ENCODE results near the gene DDX19B.
A peak's percentile ranks its signal among the peaks of the same experiment; 100 is the strongest.
"Not testable (repeated sequence)": the region's sequence is repeated elsewhere in the genome, so short reads cannot be mapped to it uniquely, and the experiment has no call there.

DDX19B gene

DNA sequence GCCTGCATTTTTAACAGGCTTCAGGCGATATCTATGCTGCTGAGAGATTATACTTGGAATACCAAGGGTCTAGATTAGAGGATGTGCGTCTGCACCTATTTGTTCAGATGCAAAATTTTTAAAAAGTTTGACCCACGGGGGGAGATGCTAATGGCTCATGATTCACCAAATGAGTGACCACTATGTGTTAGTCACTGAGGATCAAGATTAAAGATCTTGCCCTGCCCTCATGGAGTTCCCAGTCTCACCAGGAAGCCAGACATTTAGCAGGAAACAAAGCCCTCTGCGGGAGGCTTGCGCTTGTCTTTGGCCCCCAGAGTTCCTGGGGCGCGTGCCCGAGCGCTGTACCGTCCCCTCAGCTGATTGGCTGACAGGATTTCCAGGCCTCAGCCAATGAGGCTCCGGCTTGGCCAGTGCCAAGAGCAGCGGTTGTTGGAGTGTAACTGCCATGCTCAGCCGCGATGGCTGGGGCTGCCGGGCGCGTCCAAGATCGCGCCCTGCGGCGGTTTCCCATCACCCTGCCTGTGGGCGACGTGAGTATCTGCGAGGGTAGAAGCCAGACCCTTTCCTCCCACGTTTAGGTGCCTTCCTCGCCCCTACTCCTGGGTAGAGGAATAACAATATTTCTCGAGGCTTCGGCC, 4.5 kb upstream of the DDX19B start:
- TF ChIP-seq POLR2AphosphoS5 (IDR thresholded peaks at IDR 0.05; ENCODE audit: low read depth, low read length), result no peak
- TF ChIP-seq POLR2A (IDR thresholded peaks at IDR 0.05; ENCODE audit: low read depth, low read length), result no peak
- no peak for TF ChIP-seq TAF1 (IDR thresholded peaks at IDR 0.05; ENCODE audit: borderline replicate concordance, low read depth, low read length)
- FAIRE-seq, result no peak
- DNase-seq (ENCODE audit: insufficient read length), result no peak

- TF ChIP-seq TAF1 (IDR thresholded peaks at IDR 0.05; ENCODE audit: borderline replicate concordance, low read depth, low read length), result no peak
- DNase-seq (ENCODE audit: insufficient read length) (no peak), FAIRE-seq (no peak)
These were observed 3.4 kb upstream of the DDX19B start for GRCh38 chr16:70295634-70296033.

DNA sequence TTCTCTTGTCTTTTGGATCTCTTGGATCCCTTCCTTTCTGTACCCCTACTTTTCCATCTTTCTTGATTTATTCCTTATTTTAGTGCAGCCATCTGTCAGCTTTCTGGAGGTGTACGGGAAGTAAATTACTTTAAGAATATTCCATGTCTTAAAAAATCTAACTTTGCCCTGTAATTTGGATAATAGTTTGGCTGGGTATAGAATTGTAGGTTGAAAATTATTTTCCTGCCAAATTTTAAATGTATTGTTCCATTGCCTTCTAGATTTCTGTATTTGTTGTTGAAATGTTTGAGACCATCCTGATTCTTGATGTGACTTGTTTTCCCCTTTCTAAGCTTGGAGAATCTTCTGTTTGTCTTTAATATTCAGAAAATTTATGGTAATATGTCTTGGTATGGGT, 2.1 kb downstream of the DDX19B start:
- no peak for FAIRE-seq
- TF ChIP-seq POLR2AphosphoS5 (IDR thresholded peaks at IDR 0.05; ENCODE audit: low read depth, low read length), result no peak
- no peak for TF ChIP-seq POLR2A (IDR thresholded peaks at IDR 0.05; ENCODE audit: low read depth, low read length)
- no peak for TF ChIP-seq TAF1 (IDR thresholded peaks at IDR 0.05; ENCODE audit: borderline replicate concordance, low read depth, low read length)
- no peak for DNase-seq (ENCODE audit: insufficient read length)

DNA sequence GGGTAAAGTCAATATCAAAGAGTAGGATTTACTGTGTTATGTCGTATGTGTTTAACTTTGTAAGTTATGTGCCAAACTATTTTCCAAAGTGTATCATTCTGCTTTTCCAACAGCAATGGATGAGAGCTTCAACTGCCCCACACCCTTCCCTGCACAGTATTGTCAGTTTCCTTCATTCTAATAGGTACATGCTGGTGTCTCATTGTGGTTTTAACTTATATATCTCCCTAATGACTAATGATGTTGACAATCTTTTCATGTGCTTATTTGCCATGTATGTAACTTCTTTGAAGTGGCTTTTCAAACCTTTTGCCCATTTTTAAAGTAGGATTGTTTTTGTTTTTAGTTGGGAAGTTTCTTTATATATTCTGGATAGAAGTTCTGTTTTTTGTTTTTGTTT, 3.8 kb downstream of the DDX19B start:
- FAIRE-seq (no peak), DNase-seq (ENCODE audit: insufficient read length) (no peak)
- TF ChIP-seq TAF1 (IDR thresholded peaks at IDR 0.05; ENCODE audit: borderline replicate concordance, low read depth, low read length), result no peak
- no peak for TF ChIP-seq POLR2A (IDR thresholded peaks at IDR 0.05; ENCODE audit: low read depth, low read length)
- TF ChIP-seq POLR2AphosphoS5 (IDR thresholded peaks at IDR 0.05; ENCODE audit: low read depth, low read length), result no peak

GRCh38 chr16:70304892-70305448, 6.0 kb downstream of the DDX19B start:
- DNase-seq (ENCODE audit: insufficient read length), result no peak
- FAIRE-seq, result no peak
- TF ChIP-seq TAF1 (IDR thresholded peaks at IDR 0.05; ENCODE audit: borderline replicate concordance, low read depth, low read length), result no peak
- TF ChIP-seq POLR2AphosphoS5 (IDR thresholded peaks at IDR 0.05; ENCODE audit: low read depth, low read length), result no peak
- no peak for TF ChIP-seq POLR2A (IDR thresholded peaks at IDR 0.05; ENCODE audit: low read depth, low read length)

- DNase-seq (ENCODE audit: insufficient read length) (no peak), FAIRE-seq (no peak)
- no peak for TF ChIP-seq TAF1 (IDR thresholded peaks at IDR 0.05; ENCODE audit: borderline replicate concordance, low read depth, low read length)
- TF ChIP-seq POLR2AphosphoS5 (IDR thresholded peaks at IDR 0.05; ENCODE audit: low read depth, low read length), result no peak
- no peak for TF ChIP-seq POLR2A (IDR thresholded peaks at IDR 0.05; ENCODE audit: low read depth, low read length)
These were observed 7.9 kb downstream of the DDX19B start for GRCh38 chr16:70306880-70307279.

DNA sequence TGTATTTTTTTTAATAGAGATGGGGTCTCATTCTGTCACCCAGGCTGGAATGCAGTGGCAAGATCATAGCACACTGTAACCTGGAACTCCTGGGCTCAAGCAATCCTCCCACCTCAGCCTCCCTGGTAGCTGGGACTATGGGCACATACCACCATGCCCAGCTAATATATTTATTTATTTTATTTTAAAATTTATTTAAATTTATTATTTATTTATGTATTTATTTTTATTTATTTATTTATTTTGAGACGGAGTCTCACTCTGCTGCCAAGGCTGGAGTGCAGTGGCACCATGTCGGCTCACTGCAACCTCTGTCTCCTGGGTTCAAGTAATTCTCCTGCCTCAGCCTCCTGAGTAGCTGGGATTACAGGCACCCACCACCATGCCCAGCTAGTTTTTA, 8.7 kb downstream of the DDX19B start:
- FAIRE-seq; DNase-seq (ENCODE audit: insufficient read length): not testable (repeated sequence)

GRCh38 chr16:70320121-70320520, 21.1 kb downstream of the DDX19B start:
- TF ChIP-seq POLR2A (IDR thresholded peaks at IDR 0.05; ENCODE audit: low read depth, low read length) (no peak), TAF1 (IDR thresholded peaks at IDR 0.05; ENCODE audit: borderline replicate concordance, low read depth, low read length) (no peak), POLR2AphosphoS5 (IDR thresholded peaks at IDR 0.05; ENCODE audit: low read depth, low read length) (no peak)
- DNase-seq (ENCODE audit: insufficient read length), result no peak
- FAIRE-seq, result no peak

DNA sequence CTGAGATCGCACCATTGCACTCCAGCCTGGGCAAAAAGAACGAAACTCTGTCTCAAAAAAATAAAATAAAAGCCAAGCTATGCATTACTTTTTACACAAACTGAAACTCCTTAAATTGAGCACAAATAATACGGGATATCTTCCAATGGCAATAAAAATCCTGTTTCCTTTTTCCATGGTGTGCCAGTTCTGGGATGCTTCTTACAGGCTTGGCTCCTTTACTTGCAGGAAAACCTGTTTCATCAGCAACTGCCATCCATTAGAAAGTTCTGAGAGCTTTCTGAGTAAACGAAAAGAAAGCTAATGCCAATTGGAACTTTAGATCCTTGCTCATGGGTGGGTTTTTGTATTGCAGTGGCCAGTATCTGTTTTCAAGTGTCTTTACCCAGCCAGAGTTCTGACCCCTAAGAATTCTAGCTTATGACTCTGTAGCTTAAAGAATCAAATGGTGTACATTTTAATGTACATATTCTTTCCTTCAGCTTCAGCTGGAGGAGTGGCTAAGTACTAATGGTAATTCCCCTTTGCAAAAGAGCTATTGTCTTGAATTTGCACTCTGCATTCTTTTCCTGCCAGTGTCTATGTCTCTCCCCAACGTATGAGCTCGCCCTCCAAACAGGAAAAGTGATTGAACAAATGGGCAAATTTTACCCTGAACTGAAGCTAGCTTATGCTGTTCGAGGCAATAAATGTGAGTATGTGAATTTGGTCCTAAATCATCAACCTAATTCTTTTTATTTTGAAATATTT, 26.2 kb downstream of the DDX19B start:
- DNase-seq (ENCODE audit: insufficient read length) (no peak), FAIRE-seq (no peak)
- no peak for TF ChIP-seq TAF1 (IDR thresholded peaks at IDR 0.05; ENCODE audit: borderline replicate concordance, low read depth, low read length)
- no peak for TF ChIP-seq POLR2A (IDR thresholded peaks at IDR 0.05; ENCODE audit: low read depth, low read length)
- TF ChIP-seq POLR2AphosphoS5 (IDR thresholded peaks at IDR 0.05; ENCODE audit: low read depth, low read length), result no peak

GRCh38 chr16:70331091-70331490, 32.1 kb downstream of the DDX19B start:
- FAIRE-seq, result no peak
- TF ChIP-seq TAF1 (IDR thresholded peaks at IDR 0.05; ENCODE audit: borderline replicate concordance, low read depth, low read length) (no peak), POLR2AphosphoS5 (IDR thresholded peaks at IDR 0.05; ENCODE audit: low read depth, low read length) (no peak), POLR2A (IDR thresholded peaks at IDR 0.05; ENCODE audit: low read depth, low read length) (no peak)
- DNase-seq (ENCODE audit: insufficient read length), result no peak

DNA sequence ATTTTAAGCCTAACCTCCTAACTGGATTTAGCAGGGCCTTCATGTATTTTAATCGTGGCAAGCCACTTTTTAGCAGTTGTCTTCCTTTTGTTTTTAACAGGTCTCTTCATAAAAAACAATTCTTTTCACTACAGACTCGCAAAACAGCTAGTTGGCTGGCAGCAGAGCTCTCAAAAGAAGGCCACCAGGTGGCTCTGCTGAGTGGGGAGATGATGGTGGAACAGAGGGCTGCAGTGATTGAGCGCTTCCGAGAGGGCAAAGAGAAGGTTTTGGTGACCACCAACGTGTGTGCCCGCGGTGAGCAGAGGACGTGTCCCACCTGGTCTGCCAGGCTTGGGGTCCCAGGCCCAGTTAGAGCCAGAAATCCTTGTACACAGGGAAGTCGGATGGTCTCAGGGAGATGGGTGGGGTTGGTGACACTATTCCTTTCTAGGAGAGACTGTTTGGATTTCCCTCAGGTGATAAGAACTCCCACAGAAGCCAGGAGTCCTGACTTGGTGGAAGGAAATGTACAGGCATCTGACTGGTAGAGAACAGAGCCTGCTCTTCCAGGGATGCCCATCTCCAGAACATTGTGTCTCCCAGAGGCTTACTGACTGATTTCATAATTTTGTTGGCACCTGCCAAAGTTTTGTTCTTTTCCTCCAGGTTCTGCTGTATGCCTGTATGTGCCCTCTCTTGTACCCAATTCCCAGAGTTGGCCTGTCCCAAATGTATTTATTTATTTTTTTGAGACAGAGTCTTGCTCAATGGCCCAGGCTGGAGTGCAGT, 32.8 kb downstream of the DDX19B start:
- TF ChIP-seq POLR2AphosphoS5 (IDR thresholded peaks at IDR 0.05; ENCODE audit: low read depth, low read length) (no peak), POLR2A (IDR thresholded peaks at IDR 0.05; ENCODE audit: low read depth, low read length) (no peak), TAF1 (IDR thresholded peaks at IDR 0.05; ENCODE audit: borderline replicate concordance, low read depth, low read length) (no peak)
- FAIRE-seq, result peak; percentile 63

DNA sequence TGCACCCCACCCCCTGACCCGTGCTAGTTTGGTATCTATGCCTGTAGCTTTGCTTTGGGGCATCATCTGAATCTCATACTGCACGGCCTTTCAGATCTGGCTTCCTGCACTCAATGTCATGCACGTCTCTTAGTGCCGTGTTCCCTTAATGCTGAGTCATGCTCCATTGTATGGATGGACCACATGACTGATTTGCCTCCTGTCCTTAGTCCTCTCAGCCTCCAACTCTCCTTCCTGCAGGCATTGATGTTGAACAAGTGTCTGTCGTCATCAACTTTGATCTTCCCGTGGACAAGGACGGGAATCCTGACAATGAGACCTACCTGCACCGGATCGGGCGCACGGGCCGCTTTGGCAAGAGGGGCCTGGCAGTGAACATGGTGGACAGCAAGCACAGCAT, 33.7 kb downstream of the DDX19B start:
- FAIRE-seq; DNase-seq (ENCODE audit: insufficient read length): not testable (repeated sequence)

More for the DNA sequence above, 32.8 kb downstream of the DDX19B start:
- DNase-seq (ENCODE audit: insufficient read length), result no peak
